ENCODE results near the gene DNAH17.

DNA sequence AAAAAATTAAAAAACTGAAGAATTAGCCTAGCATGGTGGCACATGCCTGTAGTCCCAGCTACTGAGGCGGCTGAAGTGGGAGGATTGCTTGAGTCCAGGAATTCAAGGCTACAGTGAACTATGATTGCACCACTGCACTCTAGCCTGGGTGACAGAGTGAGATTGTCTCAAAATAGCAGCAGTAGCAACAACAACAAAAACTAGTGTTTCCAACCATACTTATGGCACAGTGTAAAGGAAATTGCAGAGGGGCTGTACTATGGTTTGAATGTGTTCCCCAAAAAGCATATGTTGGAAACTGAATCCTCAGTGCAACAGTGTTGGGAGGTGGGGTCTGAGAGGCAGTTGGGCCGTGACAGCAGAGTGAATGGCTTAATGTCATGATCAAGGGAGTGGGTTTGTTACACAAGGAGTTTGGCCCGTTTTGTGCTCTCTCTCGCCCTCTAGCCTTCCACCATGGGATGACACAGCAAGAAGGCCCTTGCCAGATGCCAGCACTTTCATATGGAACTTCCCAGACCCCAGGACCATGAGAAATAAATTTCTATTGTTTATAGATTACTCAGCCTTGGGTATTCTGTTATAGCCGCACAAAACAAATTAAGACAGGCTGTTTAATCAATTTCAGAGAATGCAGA lies 128.7 kb downstream of the DNAH17 start:
- TF ChIP-seq POLR2A (IDR thresholded peaks at IDR 0.05; ENCODE audit: low read depth, low read length) (no peak), POLR2AphosphoS5 (IDR thresholded peaks at IDR 0.05; ENCODE audit: low read depth, low read length) (no peak), TAF1 (IDR thresholded peaks at IDR 0.05; ENCODE audit: borderline replicate concordance, low read depth, low read length) (no peak)

Measured in GM12892 (cell line).